Glomerular endothelial cell (primary cell): Measurements from ENCODE around the gene IRF2BPL. TPM values are rescaled to one million over a fixed set of nuclear protein-coding genes. Genes with fewer than 3 reads are reported as not detected.

Source experiments
- DNase-seq: peaks from one replicate; pipeline ENCODE4 v3.0.0-alpha.2; 2011; ENCODE audit warnings: low read depth, low spot score; ENCODE audit errors: extremely low read depth
- total RNA-seq: library from RNA; depleted of rRNA; stranded (reverse); fragments of >200 nt; gene quantifications from 2 replicates; pipeline ENCODE4 v1.2.3, GENCODE V29; 2015

IRF2BPL gene
- total RNA-seq, 1 donor from 2014 or later: 34.2 TPM

GRCh38 chr14:77014734-77015133 is 13.8 kb downstream of the IRF2BPL start:
- no peak for DNase-seq

GRCh38 chr14:77014004-77014604 is 14.4 kb downstream of the IRF2BPL start:
- no peak for DNase-seq

- DNase-seq: no peak
Measured at GRCh38 chr14:77012193-77012765, 16.2 kb downstream of the IRF2BPL start.

GRCh38 chr14:77011245-77011644 is 17.3 kb downstream of the IRF2BPL start:
- DNase-seq: no peak

- DNase-seq: no peak
Measured at GRCh38 chr14:77009014-77009413, 19.5 kb downstream of the IRF2BPL start.

- DNase-seq: no peak
Measured at GRCh38 chr14:77008541-77008940, 20.0 kb downstream of the IRF2BPL start.

GRCh38 chr14:77007975-77008421 is 20.5 kb downstream of the IRF2BPL start:
- DNase-seq: no peak

GRCh38 chr14:77007183-77007974 is 21.1 kb downstream of the IRF2BPL start:
- DNase-seq: no peak

GRCh38 chr14:77006132-77006531 is 22.4 kb downstream of the IRF2BPL start:
- DNase-seq: no peak

GRCh38 chr14:77005559-77005958 is 22.9 kb downstream of the IRF2BPL start:
- DNase-seq: no peak

GRCh38 chr14:77004711-77005460 is 23.6 kb downstream of the IRF2BPL start:
- DNase-seq: no peak

GRCh38 chr14:77003960-77004710 is 24.4 kb downstream of the IRF2BPL start:
- no peak for DNase-seq

- no peak for DNase-seq
Measured at GRCh38 chr14:77002889-77003288, 25.6 kb downstream of the IRF2BPL start.

GRCh38 chr14:77002335-77002734 is 26.2 kb downstream of the IRF2BPL start:
- DNase-seq: no peak

GRCh38 chr14:77000340-77001270 is 27.9 kb downstream of the IRF2BPL start:
- DNase-seq: no peak

- DNase-seq: no peak
Measured at GRCh38 chr14:76998910-76999309, 29.6 kb downstream of the IRF2BPL start.

- no peak for DNase-seq
Measured at GRCh38 chr14:76997257-76997970, 31.1 kb downstream of the IRF2BPL start.

GRCh38 chr14:76996563-76997146 is 31.9 kb downstream of the IRF2BPL start:
- no peak for DNase-seq
